ENCODE results near the gene FBXO45. TPM values are rescaled to one million over a fixed set of nuclear protein-coding genes. Genes with fewer than 3 reads are reported as not detected.
"Not testable (repeated sequence)": the region's sequence is repeated elsewhere in the genome, so short reads cannot be mapped to it uniquely, and the experiment has no call there.

The FBXO45 gene, protein sequence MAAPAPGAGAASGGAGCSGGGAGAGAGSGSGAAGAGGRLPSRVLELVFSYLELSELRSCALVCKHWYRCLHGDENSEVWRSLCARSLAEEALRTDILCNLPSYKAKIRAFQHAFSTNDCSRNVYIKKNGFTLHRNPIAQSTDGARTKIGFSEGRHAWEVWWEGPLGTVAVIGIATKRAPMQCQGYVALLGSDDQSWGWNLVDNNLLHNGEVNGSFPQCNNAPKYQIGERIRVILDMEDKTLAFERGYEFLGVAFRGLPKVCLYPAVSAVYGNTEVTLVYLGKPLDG
- 10 to 100 TPM; 13.6 to 20.1 (median 19.6) TPM for polyA plus RNA-seq (ENCODE audit: insufficient read length in 4 of 4)

DNA sequence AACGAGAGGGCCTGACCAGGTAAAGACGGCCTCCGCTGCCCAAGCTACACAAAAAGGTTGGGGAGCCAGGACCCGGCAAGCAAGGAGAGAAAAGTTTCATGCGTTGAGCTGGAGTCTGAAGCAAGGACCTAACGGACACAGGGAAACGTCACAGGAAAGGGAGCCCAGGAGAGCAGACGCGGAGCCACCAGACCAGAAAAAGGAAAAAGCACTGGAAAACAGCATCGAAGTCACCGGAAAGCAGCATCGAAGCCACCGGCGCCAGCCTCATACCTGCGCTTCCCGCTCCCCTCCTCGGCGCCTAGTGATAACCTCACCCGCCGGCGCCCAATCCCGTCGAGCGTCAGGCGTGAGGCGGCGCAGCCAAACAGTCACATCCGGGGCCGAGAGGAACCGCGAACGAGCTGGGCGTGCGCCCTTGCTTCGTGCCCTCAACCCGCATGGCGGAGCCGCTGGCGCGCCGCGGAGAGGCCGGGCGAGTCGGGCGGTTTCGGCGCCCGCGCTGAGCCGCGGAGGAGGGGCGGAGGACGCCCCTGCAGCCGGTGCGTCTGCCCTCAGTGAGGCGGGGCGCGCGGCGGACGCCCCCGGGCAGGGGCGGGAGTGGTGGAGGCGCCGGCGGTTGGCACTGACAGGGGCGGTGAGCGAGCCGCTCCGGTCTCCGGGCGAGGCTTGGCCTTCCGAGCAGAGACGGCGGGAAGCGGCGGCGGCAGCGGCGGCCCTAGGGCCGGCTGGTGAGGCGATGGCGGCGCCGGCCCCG lies at the start of gene FBXO45, which contains the start of gene WDR53:
Gene FBXO45 (plus strand): TSS at position 415 of the 757 bp plus-strand sequence. CDS start 325 bp downstream, at position 740.
Gene WDR53 (minus strand): TSS at position 309 of the 757 bp plus-strand sequence. CDS start 7,079 bp downstream, outside the sequence.
- peak; percentile 85 to 92 (median 90) for DNase-seq (ENCODE audit: low read depth in 4 of 4, low spot score in 3 of 4)

- DNase-seq (ENCODE audit: low read depth in 4 of 4, low spot score in 3 of 4) = no peak
These were observed 49.3 kb upstream of the FBXO45 start for GRCh38 chr3:196518966-196519717.

GRCh38 chr3:196519718-196520082 lies 48.8 kb upstream of the FBXO45 start:
- DNase-seq (ENCODE audit: low read depth in 4 of 4, low spot score in 3 of 4) = no peak

GRCh38 chr3:196521291-196521690 lies 47.2 kb upstream of the FBXO45 start:
- not testable (repeated sequence) for DNase-seq (ENCODE audit: low read depth in 4 of 4, low spot score in 3 of 4)

- no peak for DNase-seq (ENCODE audit: low read depth in 4 of 4, low spot score in 3 of 4)
These were observed 44.6 kb upstream of the FBXO45 start for GRCh38 chr3:196523841-196524240.

- DNase-seq (ENCODE audit: low read depth in 4 of 4, low spot score in 3 of 4) = no peak
These were observed 43.9 kb upstream of the FBXO45 start for GRCh38 chr3:196524527-196524926.

- DNase-seq (ENCODE audit: low read depth in 4 of 4, low spot score in 3 of 4) = no peak
These were observed 43.3 kb upstream of the FBXO45 start for GRCh38 chr3:196525141-196525540.

- peak; percentile 13 to 73 (median 54) for DNase-seq (ENCODE audit: low read depth in 4 of 4, low spot score in 3 of 4)
These were observed 39.7 kb upstream of the FBXO45 start for GRCh38 chr3:196528639-196529233.

- no peak for DNase-seq (ENCODE audit: low read depth in 4 of 4, low spot score in 3 of 4)
These were observed 37.0 kb upstream of the FBXO45 start for GRCh38 chr3:196531418-196531817.

DNA sequence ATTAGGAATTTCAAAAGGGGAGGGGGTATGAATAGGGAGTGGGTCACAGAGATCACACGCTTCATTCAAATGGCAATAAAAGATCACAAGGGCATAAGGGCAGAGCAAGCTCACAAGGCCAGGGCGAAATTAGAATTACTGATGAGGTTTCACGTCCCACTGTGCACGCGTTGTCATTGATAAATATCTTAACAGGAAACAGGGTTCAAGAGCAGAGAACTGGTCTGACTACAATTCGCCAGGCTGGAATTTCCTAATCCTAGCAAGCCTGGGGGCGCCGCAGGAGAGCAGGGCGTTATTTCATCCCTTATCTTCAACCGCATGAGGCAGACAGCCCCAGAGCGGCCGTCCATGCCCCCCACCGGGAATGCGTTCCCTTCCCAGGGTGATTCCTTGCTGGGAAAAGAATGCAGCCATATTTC lies 35.2 kb upstream of the FBXO45 start:
- DNase-seq (ENCODE audit: low read depth in 4 of 4, low spot score in 3 of 4) = no peak

- no peak for DNase-seq (ENCODE audit: low read depth in 4 of 4, low spot score in 3 of 4)
These were observed 31.0 kb upstream of the FBXO45 start for GRCh38 chr3:196537319-196537984.

DNA sequence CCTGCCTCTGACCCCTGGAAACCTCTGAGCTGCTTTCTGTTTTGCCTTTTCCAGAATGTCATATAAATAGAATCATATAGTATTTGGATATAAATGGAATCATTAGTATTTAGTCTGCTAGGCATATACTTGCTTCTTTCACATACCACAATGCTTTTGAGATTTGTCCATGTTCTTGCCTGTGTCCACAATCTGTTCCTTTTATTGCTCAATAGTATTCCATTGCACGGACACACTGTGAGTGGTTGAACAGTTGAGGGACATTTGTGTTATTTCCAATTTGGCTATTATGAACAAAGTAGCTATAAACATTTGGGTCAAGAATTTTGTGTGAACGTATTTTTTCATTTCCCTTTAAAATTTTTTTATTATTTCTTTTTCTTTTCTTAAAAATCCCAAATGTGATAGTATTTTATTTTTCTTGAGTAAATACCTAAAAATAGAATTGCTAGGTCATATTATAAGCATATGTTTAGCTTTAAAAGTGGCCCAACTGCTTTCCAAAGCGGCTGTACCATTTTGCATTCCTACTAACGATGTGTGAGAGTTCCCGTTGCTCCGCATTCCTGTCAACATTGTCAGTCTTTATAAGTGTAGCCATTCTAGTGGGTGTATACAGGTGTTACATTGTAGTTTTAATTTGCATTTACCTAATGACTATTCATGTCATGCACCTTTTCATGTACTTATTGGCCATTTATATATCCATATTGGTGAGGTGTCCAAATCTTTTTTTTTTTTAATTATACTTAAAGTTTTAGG lies 26.6 kb upstream of the FBXO45 start:
- DNase-seq (ENCODE audit: low read depth in 4 of 4, low spot score in 3 of 4) = no peak

DNA sequence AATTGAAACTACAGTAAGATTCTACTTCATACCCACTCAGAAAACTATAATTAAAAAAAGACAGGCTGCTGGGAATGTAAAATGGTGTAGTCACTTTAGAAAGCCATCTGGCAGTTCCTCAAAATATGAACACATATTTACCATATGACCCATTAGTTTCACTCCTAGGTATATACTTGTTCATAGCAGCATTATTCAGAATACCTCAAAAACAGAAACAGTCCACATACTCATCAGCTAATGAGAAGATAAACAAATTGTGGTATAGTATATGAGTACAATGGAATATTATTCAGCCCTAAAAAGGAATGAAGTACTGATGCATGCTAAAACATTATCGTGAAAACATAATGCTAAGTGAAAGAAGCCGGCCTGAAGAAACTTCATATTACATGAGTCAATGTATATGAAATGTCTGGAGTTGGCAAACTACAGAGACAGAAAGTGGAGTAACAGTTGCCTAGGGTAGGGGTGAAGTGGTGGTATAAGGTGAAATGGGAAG lies 23.9 kb upstream of the FBXO45 start:
- DNase-seq (ENCODE audit: low read depth in 4 of 4, low spot score in 3 of 4) = no peak

DNA sequence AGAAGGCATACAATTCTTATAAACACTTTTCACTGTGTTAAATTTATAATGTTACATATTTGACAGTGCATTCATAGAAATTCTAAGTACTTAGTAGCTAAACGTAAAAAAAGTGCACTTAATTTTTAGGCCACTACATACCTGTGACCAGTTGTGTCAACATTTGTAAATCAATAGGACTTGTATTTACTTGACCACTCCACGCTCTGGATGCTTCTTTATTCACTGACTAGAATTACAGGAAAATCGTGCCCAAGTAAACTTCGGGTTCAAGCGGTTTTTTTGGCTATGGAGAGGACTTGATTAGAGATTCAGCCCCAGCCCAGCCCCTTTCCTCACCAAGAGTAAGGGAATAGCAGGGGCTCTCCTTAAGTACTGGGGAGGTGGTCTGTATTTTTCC lies 21.9 kb upstream of the FBXO45 start:
- DNase-seq (ENCODE audit: low read depth in 4 of 4, low spot score in 3 of 4) = no peak

DNA sequence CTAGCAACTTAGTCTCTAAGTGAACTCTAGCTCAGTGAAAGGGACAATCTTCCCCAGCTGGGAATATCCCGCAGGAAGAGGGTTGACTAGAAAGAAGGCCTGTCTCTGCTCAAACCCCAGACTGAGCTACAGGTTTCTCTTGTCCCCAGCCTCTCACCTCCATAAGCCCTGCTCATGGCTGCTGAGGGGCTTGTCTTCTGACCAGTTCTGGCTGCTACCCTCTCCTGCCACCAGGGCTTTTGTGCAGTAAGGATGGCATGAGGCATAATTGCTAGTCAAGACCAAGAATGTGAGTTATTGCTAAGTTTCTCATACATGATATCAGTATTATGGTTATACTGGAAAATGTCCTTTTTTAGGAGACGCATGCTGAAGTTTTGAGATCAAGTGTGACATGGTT lies 21.4 kb upstream of the FBXO45 start:
- DNase-seq (ENCODE audit: low read depth in 4 of 4, low spot score in 3 of 4) = no peak

DNA sequence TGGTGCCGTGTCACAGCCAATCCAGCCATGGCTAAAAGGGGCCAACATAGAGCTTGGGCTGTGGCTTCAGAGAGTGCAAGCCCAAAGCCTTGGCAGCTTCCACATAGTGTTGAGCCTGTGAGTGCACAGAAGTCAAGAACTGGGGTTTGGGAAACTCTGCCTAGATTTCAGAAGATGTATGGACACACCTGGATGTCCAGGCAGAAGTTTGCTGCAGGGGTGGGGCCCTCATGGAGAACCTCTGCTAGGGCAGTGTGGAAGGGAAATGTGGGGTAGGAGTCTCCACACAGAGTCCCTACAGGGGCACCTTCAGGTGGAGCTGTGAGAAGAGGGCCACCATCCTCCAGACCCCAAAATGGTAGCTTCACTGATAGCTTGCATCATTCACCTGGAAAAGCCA lies 19.1 kb upstream of the FBXO45 start:
- not testable (repeated sequence) for DNase-seq (ENCODE audit: low read depth in 4 of 4, low spot score in 3 of 4)

GRCh38 chr3:196550172-196550571 lies 18.3 kb upstream of the FBXO45 start:
- DNase-seq (ENCODE audit: low read depth in 4 of 4, low spot score in 3 of 4) = not testable (repeated sequence)

GRCh38 chr3:196552253-196552652 lies 16.2 kb upstream of the FBXO45 start:
- no peak for DNase-seq (ENCODE audit: low read depth in 4 of 4, low spot score in 3 of 4)

DNA sequence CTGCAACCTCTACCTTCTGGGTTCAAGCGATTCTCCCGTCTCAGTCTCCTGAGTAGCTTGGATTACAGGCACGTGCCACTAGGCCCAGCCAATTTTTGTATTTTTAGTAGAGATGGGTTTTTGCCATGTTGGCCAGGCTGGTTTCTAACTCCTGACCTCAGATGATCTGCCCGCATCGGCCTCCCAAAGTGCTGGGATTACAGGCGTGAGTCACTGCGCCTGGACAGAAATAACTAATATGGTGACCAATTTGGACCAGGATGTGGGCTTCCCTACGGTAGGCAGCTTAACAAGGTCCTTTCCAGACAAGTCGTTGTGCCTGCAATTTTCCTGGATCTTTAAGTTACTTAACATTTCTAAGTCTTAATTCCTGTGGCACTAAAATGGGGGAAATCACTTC lies 14.9 kb upstream of the FBXO45 start:
- no peak for DNase-seq (ENCODE audit: low read depth in 4 of 4, low spot score in 3 of 4)

Measured in right renal pelvis (tissue), 4 donors.